ENCODE measurements around the gene PCDHB11.
"Not testable (repeated sequence)": the region's sequence is repeated elsewhere in the genome, so short reads cannot be mapped to it uniquely, and the experiment has no call there.

PCDHB11 gene

GRCh38 chr5:141199359-141200235 is at the start of gene PCDHB11:
Gene PCDHB11, plus strand, starts transcription at chr5:141199627. Its CDS starts 148 bp downstream, at chr5:141199775.
- no peak for DNase-seq (ENCODE audit: low read depth in 1 of 2, low spot score in 1 of 2)

GRCh38 chr5:141149812-141150211 is 49.6 kb upstream of the PCDHB11 start, which contains the start of gene PCDHB6:
Gene PCDHB6, plus strand, starts transcription at chr5:141150057. Its CDS starts 201 bp downstream, at chr5:141150258.
- DNase-seq (ENCODE audit: low read depth in 1 of 2, low spot score in 1 of 2) = no peak

- no peak for DNase-seq (ENCODE audit: low read depth in 1 of 2, low spot score in 1 of 2)
Observed at GRCh38 chr5:141150224-141150992, 49.0 kb upstream of the PCDHB11 start.

- no peak for DNase-seq (ENCODE audit: low read depth in 1 of 2, low spot score in 1 of 2)
Observed at GRCh38 chr5:141150993-141151325, 48.5 kb upstream of the PCDHB11 start.

DNA sequence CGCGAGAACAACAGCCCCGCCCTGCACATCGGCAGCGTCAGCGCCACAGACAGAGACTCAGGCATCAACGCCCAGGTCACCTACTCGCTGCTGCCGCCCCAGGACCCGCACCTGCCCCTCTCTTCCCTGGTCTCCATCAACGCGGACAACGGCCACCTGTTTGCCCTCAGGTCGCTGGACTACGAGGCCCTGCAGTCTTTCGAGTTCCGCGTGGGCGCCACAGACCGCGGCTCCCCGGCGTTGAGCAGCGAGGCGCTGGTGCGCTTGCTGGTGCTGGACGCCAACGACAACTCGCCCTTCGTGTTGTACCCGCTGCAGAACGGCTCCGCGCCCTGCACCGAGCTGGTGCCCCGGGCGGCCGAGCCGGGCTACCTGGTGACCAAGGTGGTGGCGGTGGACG is 47.8 kb upstream of the PCDHB11 start:
- not testable (repeated sequence) for DNase-seq (ENCODE audit: low read depth in 1 of 2, low spot score in 1 of 2)

DNA sequence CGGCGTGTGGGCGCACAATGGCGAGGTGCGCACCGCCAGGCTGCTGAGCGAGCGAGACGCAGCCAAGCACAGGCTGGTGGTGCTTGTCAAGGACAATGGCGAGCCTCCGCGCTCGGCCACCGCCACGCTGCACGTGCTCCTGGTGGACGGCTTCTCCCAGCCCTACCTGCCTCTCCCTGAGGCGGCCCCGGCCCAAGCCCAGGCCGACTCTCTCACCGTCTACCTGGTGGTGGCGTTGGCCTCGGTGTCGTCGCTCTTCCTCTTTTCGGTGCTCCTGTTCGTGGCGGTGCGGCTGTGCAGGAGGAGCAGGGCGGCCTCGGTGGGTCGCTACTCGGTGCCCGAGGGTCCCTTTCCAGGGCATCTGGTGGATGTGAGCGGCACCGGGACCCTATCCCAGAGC is 47.3 kb upstream of the PCDHB11 start:
- not testable (repeated sequence) for DNase-seq (ENCODE audit: low read depth in 1 of 2, low spot score in 1 of 2)

- no peak for DNase-seq (ENCODE audit: low read depth in 1 of 2, low spot score in 1 of 2)
Observed at GRCh38 chr5:141155540-141156374, 43.7 kb upstream of the PCDHB11 start.

- not testable (repeated sequence) for DNase-seq (ENCODE audit: low read depth in 1 of 2, low spot score in 1 of 2)
Observed at GRCh38 chr5:141157356-141157755, 42.1 kb upstream of the PCDHB11 start.

GRCh38 chr5:141157901-141158300 is 41.5 kb upstream of the PCDHB11 start:
- DNase-seq (ENCODE audit: low read depth in 1 of 2, low spot score in 1 of 2) = not testable (repeated sequence)

DNA sequence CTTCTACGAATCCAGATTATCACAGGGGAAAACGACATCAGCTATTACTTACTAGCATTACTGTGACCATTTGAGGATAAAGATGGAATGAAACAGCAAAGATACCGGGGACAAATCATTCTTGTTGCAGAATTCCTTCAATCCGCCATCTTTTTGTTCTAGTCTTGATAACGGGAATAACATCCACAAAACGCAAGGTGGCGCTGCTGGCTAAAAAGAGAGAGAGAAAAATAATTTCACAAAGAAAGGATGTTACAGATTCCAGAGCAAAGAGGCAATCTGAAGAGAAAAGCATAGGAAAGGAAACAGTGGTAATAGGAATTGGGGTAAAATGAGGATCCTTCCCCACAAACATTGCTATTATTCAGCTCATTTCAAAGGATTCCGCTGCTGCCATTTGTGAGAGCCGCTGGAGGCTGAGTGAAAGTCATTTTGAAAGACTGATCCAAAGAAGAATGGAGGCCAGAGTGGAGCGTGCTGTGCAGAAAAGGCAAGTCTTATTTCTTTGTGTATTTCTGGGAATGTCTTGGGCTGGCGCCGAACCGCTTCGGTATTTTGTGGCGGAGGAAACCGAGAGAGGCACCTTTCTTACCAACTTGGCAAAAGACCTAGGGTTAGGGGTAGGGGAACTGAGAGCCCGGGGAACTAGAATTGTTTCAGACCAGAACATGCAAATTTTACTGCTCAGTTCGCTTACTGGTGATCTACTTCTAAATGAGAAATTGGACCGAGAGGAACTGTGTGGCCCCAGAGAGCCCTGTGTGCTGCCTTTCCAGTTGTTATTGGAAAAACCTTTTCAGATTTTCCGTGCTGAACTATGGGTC is 26.8 kb upstream of the PCDHB11 start, which contains the start of gene PCDHB7:
Gene PCDHB7, plus strand, starts transcription at position 264 of the 824 bp plus-strand sequence. Its CDS starts 192 bp downstream, at position 456.
- no peak for DNase-seq (ENCODE audit: low read depth in 1 of 2, low spot score in 1 of 2)

GRCh38 chr5:141174291-141175104 is 24.9 kb upstream of the PCDHB11 start:
- not testable (repeated sequence) for DNase-seq (ENCODE audit: low read depth in 1 of 2, low spot score in 1 of 2)

DNA sequence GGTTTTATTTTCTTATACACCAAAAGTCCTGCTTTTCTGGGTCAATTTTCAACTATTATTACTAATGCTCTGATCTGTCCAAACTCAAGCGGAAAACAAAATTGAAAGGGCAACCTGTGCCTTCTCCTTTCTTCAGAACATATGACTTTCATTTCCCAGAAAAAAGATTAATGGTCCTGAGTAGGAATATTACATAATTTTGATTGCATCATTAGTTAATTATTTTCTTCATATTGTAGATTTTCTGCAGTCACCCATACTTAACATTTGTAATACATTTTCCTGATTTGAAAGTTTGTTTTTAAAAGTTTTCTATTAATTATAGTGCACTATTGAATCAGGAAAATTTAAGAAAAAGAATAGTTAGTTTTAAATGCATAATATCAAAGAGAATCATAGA is 23.5 kb upstream of the PCDHB11 start:
- DNase-seq (ENCODE audit: low read depth in 1 of 2, low spot score in 1 of 2) = no peak

DNA sequence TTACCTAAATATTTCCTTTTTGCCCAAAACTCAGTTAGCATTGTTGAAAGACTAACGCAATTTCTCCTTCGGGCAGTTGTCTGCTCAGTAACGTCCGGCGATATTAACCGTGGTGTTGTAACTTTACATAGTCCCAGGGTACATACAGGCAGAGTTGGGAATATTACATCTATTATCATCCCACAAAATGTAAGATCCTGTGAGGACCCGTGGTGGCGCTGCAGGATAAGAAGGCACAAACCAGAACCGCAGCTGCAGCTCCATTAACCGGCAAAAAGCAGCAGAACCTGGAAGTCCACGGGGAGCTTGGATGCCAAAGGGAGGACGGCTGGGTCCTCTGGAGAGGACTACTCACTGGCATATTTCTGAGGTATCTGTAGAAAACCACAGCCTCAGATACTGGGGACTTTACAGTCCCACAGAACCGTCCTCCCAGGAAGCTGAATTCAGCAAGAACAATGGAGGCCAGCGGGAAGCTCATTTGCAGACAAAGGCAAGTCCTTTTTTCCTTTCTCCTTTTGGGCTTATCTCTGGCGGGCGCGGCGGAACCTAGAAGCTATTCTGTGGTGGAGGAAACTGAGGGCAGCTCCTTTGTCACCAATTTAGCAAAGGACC is 21.7 kb upstream of the PCDHB11 start, which contains the start of gene PCDHB8:
Gene PCDHB8, plus strand, starts transcription at position 214 of the 615 bp plus-strand sequence. Its CDS starts 245 bp downstream, at position 459.
- DNase-seq (ENCODE audit: low read depth in 1 of 2, low spot score in 1 of 2) = not testable (repeated sequence)

- DNase-seq (ENCODE audit: low read depth in 1 of 2, low spot score in 1 of 2) = not testable (repeated sequence)
Observed at GRCh38 chr5:141179371-141179770, 20.1 kb upstream of the PCDHB11 start.

DNA sequence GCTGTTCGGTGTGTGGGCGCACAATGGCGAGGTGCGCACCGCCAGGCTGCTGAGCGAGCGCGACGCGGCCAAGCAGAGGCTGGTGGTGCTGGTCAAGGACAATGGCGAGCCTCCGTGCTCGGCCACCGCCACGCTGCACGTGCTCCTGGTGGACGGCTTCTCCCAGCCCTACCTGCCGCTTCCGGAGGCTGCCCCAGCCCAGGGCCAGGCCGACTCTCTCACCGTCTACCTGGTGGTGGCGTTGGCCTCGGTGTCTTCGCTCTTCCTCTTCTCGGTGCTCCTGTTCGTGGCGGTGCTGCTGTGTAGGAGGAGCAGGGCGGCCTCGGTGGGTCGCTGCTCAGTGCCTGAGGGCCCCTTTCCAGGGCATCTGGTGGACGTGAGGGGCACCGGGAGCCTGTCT is 19.6 kb upstream of the PCDHB11 start:
- DNase-seq (ENCODE audit: low read depth in 1 of 2, low spot score in 1 of 2) = not testable (repeated sequence)

DNA sequence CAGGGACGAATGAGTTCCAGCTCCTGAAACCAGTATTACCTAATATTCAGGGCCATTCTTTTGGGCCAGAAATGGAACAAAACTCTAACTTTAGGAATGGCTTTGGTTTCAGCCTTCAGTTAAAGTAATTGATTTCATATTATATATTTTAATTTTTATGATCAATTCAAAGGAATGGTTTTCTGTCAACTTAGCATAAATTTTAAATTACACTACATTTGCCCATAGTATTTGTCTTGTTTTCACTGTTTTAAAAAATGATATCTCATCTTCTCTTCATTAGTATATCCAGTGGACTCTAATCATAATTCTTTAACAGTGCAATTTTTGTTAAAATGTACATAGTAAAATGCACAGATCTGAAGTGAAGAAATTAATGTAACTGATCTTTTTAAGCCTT is 19.1 kb upstream of the PCDHB11 start:
- no peak for DNase-seq (ENCODE audit: low read depth in 1 of 2, low spot score in 1 of 2)

- DNase-seq (ENCODE audit: low read depth in 1 of 2, low spot score in 1 of 2) = no peak
Observed at GRCh38 chr5:141182248-141182647, 17.2 kb upstream of the PCDHB11 start, which contains the start of gene PCDHB16. Gene PCDHB16, plus strand, starts transcription at chr5:141182387. Its CDS starts 173 bp downstream, at chr5:141182560.

DNA sequence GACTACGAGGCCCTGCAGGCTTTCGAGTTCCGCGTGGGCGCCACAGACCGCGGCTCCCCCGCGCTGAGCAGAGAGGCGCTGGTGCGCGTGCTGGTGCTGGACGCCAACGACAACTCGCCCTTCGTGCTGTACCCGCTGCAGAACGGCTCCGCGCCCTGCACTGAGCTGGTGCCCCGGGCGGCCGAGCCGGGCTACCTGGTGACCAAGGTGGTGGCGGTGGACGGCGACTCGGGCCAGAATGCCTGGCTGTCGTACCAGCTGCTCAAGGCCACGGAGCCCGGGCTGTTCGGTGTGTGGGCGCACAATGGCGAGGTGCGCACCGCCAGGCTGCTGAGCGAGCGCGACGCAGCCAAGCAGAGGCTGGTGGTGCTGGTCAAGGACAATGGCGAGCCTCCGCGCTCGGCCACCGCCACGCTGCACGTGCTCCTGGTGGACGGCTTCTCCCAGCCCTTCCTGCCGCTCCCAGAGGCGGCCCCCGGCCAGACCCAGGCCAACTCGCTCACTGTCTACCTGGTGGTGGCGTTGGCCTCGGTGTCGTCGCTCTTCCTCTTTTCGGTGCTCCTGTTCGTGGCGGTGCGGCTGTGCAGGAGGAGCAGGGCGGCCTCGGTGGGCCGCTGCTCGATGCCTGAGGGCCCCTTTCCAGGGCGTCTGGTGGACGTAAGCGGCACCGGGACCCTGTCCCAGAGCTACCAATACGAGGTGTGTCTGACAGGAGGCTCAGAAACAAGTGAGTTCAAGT is 15.1 kb upstream of the PCDHB11 start:
- DNase-seq (ENCODE audit: low read depth in 1 of 2, low spot score in 1 of 2) = not testable (repeated sequence)

All from activated CD4-positive, alpha-beta T cell treated with anti-CD3 and anti-CD28 coated beads, Interleukin-2, amount 50 U/mL, for 24 hours (primary cell).